Measurements from ENCODE around the gene PPP2R2D.
"Not testable (repeated sequence)": the region's sequence is repeated elsewhere in the genome, so short reads cannot be mapped to it uniquely, and the experiment has no call there.

PPP2R2D gene

GRCh38 chr10:131930150-131930549 lies 29.3 kb downstream of the PPP2R2D start:
- no peak for DNase-seq

- no peak for DNase-seq
Observed at GRCh38 chr10:131930586-131931330, 29.9 kb downstream of the PPP2R2D start.

- DNase-seq = no peak
Observed at GRCh38 chr10:131931981-131932380, 31.2 kb downstream of the PPP2R2D start.

- no peak for DNase-seq
Observed at GRCh38 chr10:131933016-131933695, 32.3 kb downstream of the PPP2R2D start.

GRCh38 chr10:131933696-131934086 lies 32.9 kb downstream of the PPP2R2D start:
- no peak for DNase-seq

- no peak for DNase-seq
Observed at GRCh38 chr10:131934769-131935168, 34.0 kb downstream of the PPP2R2D start.

GRCh38 chr10:131935260-131935659 lies 34.5 kb downstream of the PPP2R2D start:
- no peak for DNase-seq

GRCh38 chr10:131936294-131936693 lies 35.5 kb downstream of the PPP2R2D start:
- no peak for DNase-seq

GRCh38 chr10:131936736-131937135 lies 35.9 kb downstream of the PPP2R2D start:
- DNase-seq = no peak

GRCh38 chr10:131937836-131938235 lies 37.0 kb downstream of the PPP2R2D start:
- no peak for DNase-seq

- no peak for DNase-seq
Observed at GRCh38 chr10:131938681-131939080, 37.9 kb downstream of the PPP2R2D start.

- DNase-seq = no peak
Observed at GRCh38 chr10:131942455-131942854, 41.6 kb downstream of the PPP2R2D start.

GRCh38 chr10:131943021-131943814 lies 42.4 kb downstream of the PPP2R2D start:
- no peak for DNase-seq

- DNase-seq = no peak
Observed at GRCh38 chr10:131944412-131944811, 43.6 kb downstream of the PPP2R2D start.

- DNase-seq = no peak
Observed at GRCh38 chr10:131944976-131945695, 44.3 kb downstream of the PPP2R2D start.

GRCh38 chr10:131946321-131946751 lies 45.5 kb downstream of the PPP2R2D start:
- no peak for DNase-seq

GRCh38 chr10:131946880-131947279 lies 46.1 kb downstream of the PPP2R2D start:
- DNase-seq = no peak

GRCh38 chr10:131947631-131948347 lies 47.0 kb downstream of the PPP2R2D start:
- DNase-seq = no peak

GRCh38 chr10:131948501-131948900 lies 47.7 kb downstream of the PPP2R2D start:
- DNase-seq = no peak

- no peak for DNase-seq
Observed at GRCh38 chr10:131949041-131949862, 48.4 kb downstream of the PPP2R2D start.

GRCh38 chr10:131949908-131950307 lies 49.1 kb downstream of the PPP2R2D start:
- not testable (repeated sequence) for DNase-seq
